ENCODE measurements around the gene SSTR3. TPM values are rescaled to one million over a fixed set of nuclear protein-coding genes. Genes with fewer than 3 reads are reported as not detected.

The SSTR3 gene
- total RNA-seq (2012; rRNA removed): under 0.01 TPM in 1 of 2 replicates, not detected in the other

GRCh38 chr22:37212174-37212906 lies at the start of gene SSTR3:
SSTR3 (minus strand) TSS chr22:37212477; CDS start chr22:37207803, 4,674 bp downstream.
- no peaks in the 10 kb centered on the region for H3K36me3 ChIP-seq (ENCODE audit: insufficient read depth, low read length)
- no peak within 1 kb of the TSS for H3K4me2 ChIP-seq (ENCODE audit: low read length)
- H3K27me3 ChIP-seq (ENCODE audit: control insufficient read depth, insufficient read depth, low read length): peaks cover 71% of the 10 kb centered on the region
- H3K4me1 ChIP-seq (ENCODE audit: control insufficient read depth, insufficient read depth, low read length): no peaks in the 10 kb centered on the region
- H3K4me3 ChIP-seq (ENCODE audit: low read length): no peak within 1 kb of the TSS
- no peak within 1 kb of the TSS for H3K9ac ChIP-seq (ENCODE audit: low read depth, low read length)
- no peaks in the 10 kb centered on the region for H3K9me3 ChIP-seq (replicated peaks; ENCODE audit: low read length)

- H3K4me3 ChIP-seq (ENCODE audit: low read length): no peak overlapping the region
- peaks cover 13% of the 10 kb centered on the region for H3K9me3 ChIP-seq (replicated peaks; ENCODE audit: low read length)
- peaks cover 63% of the 10 kb centered on the region for H3K27me3 ChIP-seq (ENCODE audit: control insufficient read depth, insufficient read depth, low read length)
- H3K4me1 ChIP-seq (ENCODE audit: control insufficient read depth, insufficient read depth, low read length): no peaks in the 10 kb centered on the region
- no peak overlapping the region for H3K9ac ChIP-seq (ENCODE audit: low read depth, low read length)
- no peaks in the 10 kb centered on the region for H3K36me3 ChIP-seq (ENCODE audit: insufficient read depth, low read length)
- peak overlapping the region; percentile 40 for H3K4me2 ChIP-seq (ENCODE audit: low read length)
These were observed 48.6 kb upstream of the SSTR3 start for GRCh38 chr22:37260901-37261336.

GRCh38 chr22:37260155-37260795 lies 48.0 kb upstream of the SSTR3 start:
- Histone ChIP-seq H3K4me2 (ENCODE audit: low read length) (peak overlapping the region; percentile 40), H3K36me3 (ENCODE audit: insufficient read depth, low read length) (no peaks in the 10 kb centered on the region), H3K4me1 (ENCODE audit: control insufficient read depth, insufficient read depth, low read length) (no peaks in the 10 kb centered on the region), H3K27me3 (ENCODE audit: control insufficient read depth, insufficient read depth, low read length) (peaks cover 67% of the 10 kb centered on the region), H3K4me3 (ENCODE audit: low read length) (no peak overlapping the region), H3K9me3 (replicated peaks; ENCODE audit: low read length) (peaks cover 13% of the 10 kb centered on the region), H3K9ac (ENCODE audit: low read depth, low read length) (no peak overlapping the region)

- peak overlapping the region; percentile 57 for H3K4me2 ChIP-seq (ENCODE audit: low read length)
- peaks cover 5% of the 10 kb centered on the region for H3K4me1 ChIP-seq (ENCODE audit: control insufficient read depth, insufficient read depth, low read length)
- peaks cover 11% of the 10 kb centered on the region for H3K9me3 ChIP-seq (replicated peaks; ENCODE audit: low read length)
- H3K4me3 ChIP-seq (ENCODE audit: low read length): no peak overlapping the region
- H3K9ac ChIP-seq (ENCODE audit: low read depth, low read length): no peak overlapping the region
- no peaks in the 10 kb centered on the region for H3K36me3 ChIP-seq (ENCODE audit: insufficient read depth, low read length)
- peaks cover 64% of the 10 kb centered on the region for H3K27me3 ChIP-seq (ENCODE audit: control insufficient read depth, insufficient read depth, low read length)
These were observed 47.3 kb upstream of the SSTR3 start for GRCh38 chr22:37259540-37260029.

- H3K4me3 ChIP-seq (ENCODE audit: low read length): no peak overlapping the region
- H3K9ac ChIP-seq (ENCODE audit: low read depth, low read length): no peak overlapping the region
- no peaks in the 10 kb centered on the region for H3K36me3 ChIP-seq (ENCODE audit: insufficient read depth, low read length)
- peaks cover 63% of the 10 kb centered on the region for H3K27me3 ChIP-seq (ENCODE audit: control insufficient read depth, insufficient read depth, low read length)
- H3K4me2 ChIP-seq (ENCODE audit: low read length): no peak overlapping the region
- peaks cover 12% of the 10 kb centered on the region for H3K4me1 ChIP-seq (ENCODE audit: control insufficient read depth, insufficient read depth, low read length)
- H3K9me3 ChIP-seq (replicated peaks; ENCODE audit: low read length): peaks cover 4% of the 10 kb centered on the region
These were observed 46.6 kb upstream of the SSTR3 start for GRCh38 chr22:37258753-37259401.

GRCh38 chr22:37258005-37258752 lies 45.9 kb upstream of the SSTR3 start:
- Histone ChIP-seq H3K9ac (ENCODE audit: low read depth, low read length) (no peak overlapping the region), H3K36me3 (ENCODE audit: insufficient read depth, low read length) (no peaks in the 10 kb centered on the region), H3K4me3 (ENCODE audit: low read length) (no peak overlapping the region), H3K4me1 (ENCODE audit: control insufficient read depth, insufficient read depth, low read length) (peaks cover 12% of the 10 kb centered on the region), H3K9me3 (replicated peaks; ENCODE audit: low read length) (no peaks in the 10 kb centered on the region), H3K27me3 (ENCODE audit: control insufficient read depth, insufficient read depth, low read length) (peaks cover 62% of the 10 kb centered on the region), H3K4me2 (ENCODE audit: low read length) (no peak overlapping the region)

- Histone ChIP-seq H3K4me3 (ENCODE audit: low read length) (no peak overlapping the region), H3K4me1 (ENCODE audit: control insufficient read depth, insufficient read depth, low read length) (peaks cover 12% of the 10 kb centered on the region), H3K27me3 (ENCODE audit: control insufficient read depth, insufficient read depth, low read length) (peaks cover 65% of the 10 kb centered on the region), H3K9me3 (replicated peaks; ENCODE audit: low read length) (no peaks in the 10 kb centered on the region), H3K4me2 (ENCODE audit: low read length) (no peak overlapping the region), H3K36me3 (ENCODE audit: insufficient read depth, low read length) (no peaks in the 10 kb centered on the region), H3K9ac (ENCODE audit: low read depth, low read length) (no peak overlapping the region)
These were observed 43.9 kb upstream of the SSTR3 start for GRCh38 chr22:37256075-37256726.

- Histone ChIP-seq H3K9me3 (replicated peaks; ENCODE audit: low read length) (no peaks in the 10 kb centered on the region), H3K9ac (ENCODE audit: low read depth, low read length) (no peak overlapping the region), H3K4me1 (ENCODE audit: control insufficient read depth, insufficient read depth, low read length) (peaks cover 12% of the 10 kb centered on the region), H3K27me3 (ENCODE audit: control insufficient read depth, insufficient read depth, low read length) (peaks cover 65% of the 10 kb centered on the region), H3K4me3 (ENCODE audit: low read length) (no peak overlapping the region), H3K4me2 (ENCODE audit: low read length) (no peak overlapping the region), H3K36me3 (ENCODE audit: insufficient read depth, low read length) (no peaks in the 10 kb centered on the region)
These were observed 43.3 kb upstream of the SSTR3 start for GRCh38 chr22:37255558-37256006.

- H3K9me3 ChIP-seq (replicated peaks; ENCODE audit: low read length): no peaks in the 10 kb centered on the region
- H3K4me3 ChIP-seq (ENCODE audit: low read length): no peak overlapping the region
- H3K4me2 ChIP-seq (ENCODE audit: low read length): no peak overlapping the region
- peaks cover 12% of the 10 kb centered on the region for H3K4me1 ChIP-seq (ENCODE audit: control insufficient read depth, insufficient read depth, low read length)
- peaks cover 58% of the 10 kb centered on the region for H3K27me3 ChIP-seq (ENCODE audit: control insufficient read depth, insufficient read depth, low read length)
- no peaks in the 10 kb centered on the region for H3K36me3 ChIP-seq (ENCODE audit: insufficient read depth, low read length)
- H3K9ac ChIP-seq (ENCODE audit: low read depth, low read length): no peak overlapping the region
These were observed 42.6 kb upstream of the SSTR3 start for GRCh38 chr22:37254867-37255233.

GRCh38 chr22:37254209-37254866 lies 42.1 kb upstream of the SSTR3 start:
- H3K4me3 ChIP-seq (ENCODE audit: low read length): no peak overlapping the region
- peaks cover 12% of the 10 kb centered on the region for H3K4me1 ChIP-seq (ENCODE audit: control insufficient read depth, insufficient read depth, low read length)
- no peak overlapping the region for H3K9ac ChIP-seq (ENCODE audit: low read depth, low read length)
- peak overlapping the region; percentile 13 for H3K4me2 ChIP-seq (ENCODE audit: low read length)
- H3K9me3 ChIP-seq (replicated peaks; ENCODE audit: low read length): no peaks in the 10 kb centered on the region
- H3K36me3 ChIP-seq (ENCODE audit: insufficient read depth, low read length): no peaks in the 10 kb centered on the region
- H3K27me3 ChIP-seq (ENCODE audit: control insufficient read depth, insufficient read depth, low read length): peaks cover 53% of the 10 kb centered on the region
